WI38 (cell line): ENCODE results near the gene HOXB5.
A peak's percentile ranks its signal among the peaks of the same experiment; 100 is the strongest.

Experiments used
- H3K4me3 ChIP-seq: 2 replicates; pipeline ENCODE4 v1.5.1; 2011; ENCODE audit warnings: low read depth, mild to moderate bottlenecking, control low read depth, low read length
- TF ChIP-seq, protein P1 (sequence below): IDR thresholded peaks from 2 replicates; pipeline ENCODE4 v1.5.1; 2012; ENCODE audit warnings: low read depth, mild to moderate bottlenecking, control low read depth, low read length

The HOXB5 gene

DNA sequence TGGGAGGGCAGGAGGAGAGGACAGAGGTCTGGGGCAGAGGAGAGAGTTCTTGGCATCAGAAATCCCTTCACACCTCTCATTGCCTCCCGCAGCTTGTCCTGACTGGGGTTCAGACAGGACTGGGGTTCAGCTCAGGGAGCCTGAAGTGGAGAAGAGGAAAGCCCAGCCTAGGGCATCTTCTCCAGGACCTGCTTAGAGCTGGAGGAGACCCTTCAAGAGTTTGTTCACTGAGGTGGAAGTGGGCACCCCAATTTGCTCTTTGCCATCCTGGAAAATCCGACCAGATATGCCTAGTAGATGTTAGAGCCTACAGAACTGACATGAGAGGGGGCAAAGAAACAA, 5.5 kb downstream of the HOXB5 start:
- H3K4me3 ChIP-seq: peak overlapping the region; percentile 89
- TF ChIP-seq, protein P1, sequence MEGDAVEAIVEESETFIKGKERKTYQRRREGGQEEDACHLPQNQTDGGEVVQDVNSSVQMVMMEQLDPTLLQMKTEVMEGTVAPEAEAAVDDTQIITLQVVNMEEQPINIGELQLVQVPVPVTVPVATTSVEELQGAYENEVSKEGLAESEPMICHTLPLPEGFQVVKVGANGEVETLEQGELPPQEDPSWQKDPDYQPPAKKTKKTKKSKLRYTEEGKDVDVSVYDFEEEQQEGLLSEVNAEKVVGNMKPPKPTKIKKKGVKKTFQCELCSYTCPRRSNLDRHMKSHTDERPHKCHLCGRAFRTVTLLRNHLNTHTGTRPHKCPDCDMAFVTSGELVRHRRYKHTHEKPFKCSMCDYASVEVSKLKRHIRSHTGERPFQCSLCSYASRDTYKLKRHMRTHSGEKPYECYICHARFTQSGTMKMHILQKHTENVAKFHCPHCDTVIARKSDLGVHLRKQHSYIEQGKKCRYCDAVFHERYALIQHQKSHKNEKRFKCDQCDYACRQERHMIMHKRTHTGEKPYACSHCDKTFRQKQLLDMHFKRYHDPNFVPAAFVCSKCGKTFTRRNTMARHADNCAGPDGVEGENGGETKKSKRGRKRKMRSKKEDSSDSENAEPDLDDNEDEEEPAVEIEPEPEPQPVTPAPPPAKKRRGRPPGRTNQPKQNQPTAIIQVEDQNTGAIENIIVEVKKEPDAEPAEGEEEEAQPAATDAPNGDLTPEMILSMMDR: no peak

DNA sequence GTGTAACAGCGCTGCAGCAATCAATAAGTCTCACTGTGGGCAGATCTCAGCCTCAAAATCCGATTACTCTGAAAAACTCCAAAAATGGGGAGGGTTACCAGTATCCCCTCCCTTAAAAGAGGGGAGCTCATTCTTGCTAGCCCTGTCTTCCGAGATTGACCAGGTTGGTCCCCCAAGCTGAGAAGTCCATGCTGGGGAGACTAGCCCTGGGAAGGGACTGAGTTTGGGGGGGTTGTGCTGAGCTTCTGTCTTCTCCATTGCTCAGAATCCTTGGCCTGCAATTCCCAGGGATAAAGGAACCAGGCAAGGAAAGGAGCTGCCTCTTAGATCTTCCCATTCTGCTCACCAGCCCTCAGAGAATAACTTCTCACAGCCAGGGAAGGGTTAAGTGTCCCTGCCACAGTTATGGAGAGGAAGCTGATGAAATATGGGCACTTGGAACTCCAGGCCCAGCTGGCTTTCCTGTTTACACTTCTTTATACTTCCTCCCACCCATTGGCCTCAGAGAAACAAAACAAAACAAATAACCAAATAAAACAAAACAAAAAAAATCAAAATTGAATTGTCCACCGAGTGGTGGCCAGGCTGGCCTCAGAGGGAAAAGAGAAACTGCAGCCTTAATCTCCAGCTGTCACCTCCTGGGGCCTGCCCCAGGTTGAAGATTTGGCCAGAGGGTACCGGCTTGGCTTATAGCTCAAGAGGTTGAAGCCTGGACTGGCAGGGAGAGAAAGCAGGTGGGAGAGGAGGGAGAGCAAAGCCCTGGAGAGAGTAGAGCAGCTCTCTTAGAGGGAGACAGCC, 6.1 kb downstream of the HOXB5 start:
- peak overlapping the region; percentile 89 for H3K4me3 ChIP-seq

DNA sequence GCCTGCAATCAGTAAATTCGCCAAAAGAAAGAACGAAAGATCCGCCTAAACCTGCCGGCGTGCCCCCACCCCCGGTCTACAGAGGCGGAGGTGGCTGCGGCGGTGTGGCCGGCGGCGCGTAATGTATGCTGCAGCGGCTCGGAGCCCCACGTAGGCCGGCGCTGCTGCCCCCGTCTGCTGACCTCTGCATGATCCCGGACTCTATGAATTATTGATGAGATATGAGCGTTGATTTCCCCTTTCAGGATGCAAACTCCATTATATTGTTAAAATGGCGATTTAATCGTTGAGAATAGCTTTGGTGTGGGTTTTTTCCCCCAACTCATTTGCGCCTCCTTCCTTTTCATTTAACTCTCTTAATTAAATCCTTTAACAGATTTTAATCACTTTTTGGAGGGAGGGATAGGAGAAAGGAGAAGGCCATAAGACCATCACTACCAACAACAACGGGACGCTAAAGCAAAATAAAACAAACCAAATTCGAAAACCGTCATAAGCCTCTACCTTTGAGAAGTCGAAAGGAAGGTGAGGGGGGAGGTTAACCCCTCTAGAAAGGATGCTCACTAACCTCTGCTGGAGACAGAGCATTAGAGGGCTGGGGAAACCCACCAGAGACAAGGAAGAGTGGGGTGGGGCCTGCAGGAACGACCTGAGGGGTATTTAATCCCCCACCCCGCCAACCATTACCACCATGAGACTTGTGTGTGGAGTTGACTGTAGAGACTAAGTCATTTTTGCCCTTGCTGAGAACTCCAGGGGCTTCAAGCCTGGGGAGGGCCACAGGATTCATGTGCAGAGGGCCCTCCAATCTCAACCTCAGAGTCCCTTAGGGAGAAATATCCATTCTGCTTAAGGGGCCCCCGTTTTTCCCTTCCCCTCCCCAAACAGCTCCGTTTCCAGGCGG, 7.0 kb downstream of the HOXB5 start:
- peak overlapping the region; percentile 89 for H3K4me3 ChIP-seq

More for the DNA sequence above, 6.1 kb downstream of the HOXB5 start:
- TF ChIP-seq, protein P1: no peak

DNA sequence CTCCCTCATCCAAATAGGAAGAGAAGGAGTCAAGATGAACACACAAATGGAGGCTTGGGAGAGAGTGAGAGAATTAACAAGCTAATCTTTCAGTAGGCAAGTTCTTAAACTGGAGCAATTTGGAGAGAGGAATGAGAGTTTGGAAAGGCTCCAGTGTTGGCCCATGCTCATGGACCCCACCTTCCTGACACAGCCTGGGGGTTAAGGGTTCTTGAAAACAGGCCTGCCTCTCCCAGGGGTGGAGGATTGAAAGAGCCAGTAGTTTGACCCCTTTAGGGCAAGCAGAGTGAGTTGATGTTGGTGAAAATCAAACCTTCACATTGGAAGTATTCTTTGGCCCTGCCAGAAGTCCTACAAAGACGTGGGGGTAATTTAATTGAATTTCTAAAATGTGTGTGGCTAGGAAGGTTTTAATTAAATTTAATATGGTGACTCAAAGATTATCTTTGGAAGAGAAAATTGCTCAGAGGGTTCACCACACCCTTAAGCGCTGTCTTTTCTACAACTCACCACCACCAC, 9.3 kb downstream of the HOXB5 start:
- H3K4me3 ChIP-seq: peak overlapping the region; percentile 89
- TF ChIP-seq, protein P1: no peak

More for the DNA sequence above, 7.0 kb downstream of the HOXB5 start:
- TF ChIP-seq, protein P1: no peak

DNA sequence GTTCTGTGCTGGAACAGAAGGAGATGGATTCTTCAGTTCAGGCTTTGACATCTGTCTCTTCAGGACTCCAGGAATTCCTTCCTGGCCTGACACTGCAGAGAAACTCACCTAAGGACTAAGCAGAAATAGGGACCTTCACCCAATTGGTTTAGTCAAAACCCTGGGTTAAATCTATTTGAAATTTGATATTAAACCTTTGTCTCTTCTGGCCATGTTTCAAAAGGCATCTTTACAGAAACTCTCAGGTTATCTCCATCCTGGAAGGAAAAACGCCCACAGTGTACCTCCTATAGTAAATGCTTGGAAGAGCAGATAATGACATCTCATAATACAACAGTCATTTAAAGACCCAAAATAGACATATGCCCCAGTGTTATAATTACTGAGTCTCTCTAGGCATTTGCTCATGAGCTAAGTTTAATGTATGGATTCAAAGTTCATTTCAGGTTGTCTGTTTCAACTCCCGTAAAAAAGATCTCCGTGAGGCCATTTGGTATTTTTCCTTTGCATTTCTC, 9.8 kb downstream of the HOXB5 start:
- peak overlapping the region; percentile 89 for H3K4me3 ChIP-seq
- TF ChIP-seq, protein P1: no peak

DNA sequence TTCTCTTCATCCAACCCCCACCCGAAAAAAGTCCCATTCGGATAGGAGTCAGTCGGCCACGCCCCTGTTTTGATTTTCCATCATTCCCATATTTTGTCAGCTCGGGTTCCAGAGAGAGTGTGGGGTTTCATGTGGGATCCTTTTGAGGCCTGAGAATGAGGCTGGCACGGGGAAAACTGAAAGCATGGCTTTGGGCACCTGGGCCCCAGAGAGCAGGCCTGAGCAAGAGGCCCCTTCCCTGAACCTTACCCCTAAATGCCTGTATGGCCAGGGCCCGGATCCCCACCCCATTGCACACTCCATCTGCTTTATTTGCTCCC, 10.9 kb downstream of the HOXB5 start:
- TF ChIP-seq, protein P1: no peak
- peak overlapping the region; percentile 79 for H3K4me3 ChIP-seq
